MCF 10A (cell line): ENCODE results near the gene FOXQ1. TPM values are rescaled to one million over a fixed set of nuclear protein-coding genes. Genes with fewer than 3 reads are reported as not detected.
A peak's percentile ranks its signal among the peaks of the same experiment; 100 is the strongest.

ENCODE experiments used
- BruUV-seq: library from RNA; stranded (reverse); fragments of 400-500 nt; replicated peaks from 2 replicates; lab custom pipeline; 2021; lab: Mats Ljungman, UMichigan
- CTCF ChIA-PET: fragments of 300-600 bp; sonication (Branson Sonifier 250); formaldehyde crosslinking; extraction: SDS; loops from one replicate; lab custom pipeline; 2021; ENCODE audit warnings: antibody characterized with exemption, inconsistent platforms; lab: Yijun Ruan, JAX
- POLR2A ChIA-PET: fragments of 300-600, 350-650 bp; sonication (Branson Sonifier 250); formaldehyde crosslinking; extraction: SDS; loops from one replicate; lab custom pipeline; 2020; ENCODE audit warnings: antibody characterized with exemption, inconsistent platforms; lab: Yijun Ruan, JAX
- DNase-seq: peaks from one replicate; pipeline ENCODE4 v3.0.0-alpha.2; 2018; ENCODE audit not compliant: unreplicated experiment
- H3K27ac Mint-ChIP-seq: one replicate; pipeline ENCODE4 v1.8.0; 2022; ENCODE audit warnings: mild to moderate bottlenecking, low read depth, mixed read lengths; ENCODE audit not compliant: unreplicated experiment
- H3K27me3 Mint-ChIP-seq: one replicate; pipeline ENCODE4 v1.8.0; 2022; ENCODE audit warnings: mixed read lengths; ENCODE audit not compliant: insufficient read depth, unreplicated experiment
- H3K36me3 Mint-ChIP-seq: one replicate; pipeline ENCODE4 v1.8.0; 2022; ENCODE audit warnings: mild to moderate bottlenecking, moderate library complexity, mixed read lengths; ENCODE audit not compliant: insufficient read depth, unreplicated experiment
- H3K4me1 Mint-ChIP-seq: one replicate; pipeline ENCODE4 v1.8.0; 2022; ENCODE audit warnings: mixed read lengths; ENCODE audit not compliant: insufficient read depth, unreplicated experiment
- H3K4me3 Mint-ChIP-seq: one replicate; pipeline ENCODE4 v1.8.0; 2022; ENCODE audit warnings: mild to moderate bottlenecking, moderate library complexity, mixed read lengths; ENCODE audit not compliant: unreplicated experiment
- H3K9me3 Mint-ChIP-seq: one replicate; pipeline ENCODE4 v1.8.0; 2022; ENCODE audit warnings: mixed read lengths; ENCODE audit not compliant: unreplicated experiment
- intact Hi-C: fragments of 100-400 bp; cut with micrococcal nuclease; formaldehyde crosslinking; loops from 2 replicates; pipeline ENCODE4 v1.14.1; 2022
- total RNA-seq: library from RNA; stranded (reverse); gene quantifications from 2 replicates; pipeline ENCODE4 v1.2.3, GENCODE V29; 2022
- TF ChIP-seq, protein P1 (sequence below): fragments of 200-600 bp; IDR thresholded peaks from one replicate; pipeline ENCODE4 v1.8.0; 2022; ENCODE audit warnings: antibody characterized with exemption, mild to moderate bottlenecking; ENCODE audit not compliant: unreplicated experiment

FOXQ1 gene
- total RNA-seq, 1 experiment from 2014 or later = 5.6 TPM

DNA sequence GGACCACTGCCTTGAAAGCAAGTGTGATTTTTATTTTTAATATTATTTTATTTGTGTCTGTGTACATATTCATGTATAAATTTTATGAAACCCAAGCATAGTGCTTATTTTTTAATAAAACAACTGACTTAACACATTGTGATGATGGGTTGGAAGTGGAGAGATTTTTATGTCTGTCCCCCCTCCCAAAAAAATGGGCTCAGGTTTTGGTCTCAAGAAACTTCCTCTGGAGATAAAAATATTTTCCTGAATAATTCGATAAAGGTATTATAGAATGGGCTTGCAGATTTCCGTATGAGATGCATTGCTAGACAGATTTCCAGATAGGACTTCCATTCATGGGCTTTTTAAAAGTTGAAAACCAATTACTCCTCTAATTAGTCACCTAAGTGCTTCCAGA, 2.7 kb downstream of the FOXQ1 start:
- no peaks in the 10 kb centered on the region for H3K27me3 Mint-ChIP-seq
- DNase-seq = no peak
- TF ChIP-seq, protein P1, sequence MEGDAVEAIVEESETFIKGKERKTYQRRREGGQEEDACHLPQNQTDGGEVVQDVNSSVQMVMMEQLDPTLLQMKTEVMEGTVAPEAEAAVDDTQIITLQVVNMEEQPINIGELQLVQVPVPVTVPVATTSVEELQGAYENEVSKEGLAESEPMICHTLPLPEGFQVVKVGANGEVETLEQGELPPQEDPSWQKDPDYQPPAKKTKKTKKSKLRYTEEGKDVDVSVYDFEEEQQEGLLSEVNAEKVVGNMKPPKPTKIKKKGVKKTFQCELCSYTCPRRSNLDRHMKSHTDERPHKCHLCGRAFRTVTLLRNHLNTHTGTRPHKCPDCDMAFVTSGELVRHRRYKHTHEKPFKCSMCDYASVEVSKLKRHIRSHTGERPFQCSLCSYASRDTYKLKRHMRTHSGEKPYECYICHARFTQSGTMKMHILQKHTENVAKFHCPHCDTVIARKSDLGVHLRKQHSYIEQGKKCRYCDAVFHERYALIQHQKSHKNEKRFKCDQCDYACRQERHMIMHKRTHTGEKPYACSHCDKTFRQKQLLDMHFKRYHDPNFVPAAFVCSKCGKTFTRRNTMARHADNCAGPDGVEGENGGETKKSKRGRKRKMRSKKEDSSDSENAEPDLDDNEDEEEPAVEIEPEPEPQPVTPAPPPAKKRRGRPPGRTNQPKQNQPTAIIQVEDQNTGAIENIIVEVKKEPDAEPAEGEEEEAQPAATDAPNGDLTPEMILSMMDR = no peak
- intact Hi-C loops = loop anchor here (5.0 to 10.0 kb wide), 2 partner anchors 182 to 230 kb away; no protein-coding TSS in a partner anchor
- no peak overlapping the region for H3K4me3 Mint-ChIP-seq
- no TSS peak for BruUV-seq
- peaks cover 10% of the 10 kb centered on the region for H3K4me1 Mint-ChIP-seq
- H3K27ac Mint-ChIP-seq = no peak overlapping the region
- ChIA-PET POLR2A (interaction anchor here (0.9 to 5.5 kb wide), 7 partner anchors 10 to 401 kb away, joined by 3 to 78 read pairs (median 4); no protein-coding TSS in a partner anchor), CTCF (interaction anchor here (1.3 to 1.8 kb wide), 3 partner anchors 9 to 402 kb away, joined by 4 to 6 read pairs (median 4); no protein-coding TSS in a partner anchor)
- H3K36me3 Mint-ChIP-seq = no peaks in the 10 kb centered on the region
- no peaks in the 10 kb centered on the region for H3K9me3 Mint-ChIP-seq

DNA sequence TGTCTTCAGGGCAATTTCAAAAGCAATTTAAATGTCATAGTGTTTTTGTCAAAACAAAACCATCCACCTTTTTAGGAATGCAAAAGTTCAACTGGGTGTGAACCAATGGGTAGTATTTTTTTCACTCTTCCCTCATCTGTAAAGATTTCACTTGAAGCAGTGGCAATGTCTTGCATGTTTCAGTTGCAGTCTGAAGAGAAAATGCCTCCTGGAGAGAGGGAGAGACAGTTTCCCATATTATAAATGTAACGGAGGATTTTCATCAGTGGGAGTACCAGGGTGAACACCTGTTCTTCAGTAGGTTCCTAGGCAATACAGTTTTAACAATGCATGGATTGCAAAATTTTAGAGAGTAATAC, 3.3 kb downstream of the FOXQ1 start:
- H3K4me3 Mint-ChIP-seq = no peak overlapping the region
- POLR2A ChIA-PET = interaction anchor here (0.5 to 5.5 kb wide), 5 partner anchors 9 to 623 kb away, joined by 4 to 78 read pairs (median 12); partner anchors contain the start of gene EXOC2
- H3K9me3 Mint-ChIP-seq = no peaks in the 10 kb centered on the region
- CTCF ChIA-PET = interaction anchor here (1.3 to 1.8 kb wide), 3 partner anchors 8 to 403 kb away, joined by 4 to 6 read pairs (median 4); no protein-coding TSS in a partner anchor
- no peaks in the 10 kb centered on the region for H3K27me3 Mint-ChIP-seq
- H3K27ac Mint-ChIP-seq = no peak overlapping the region
- intact Hi-C loops = loop anchor here (10.0 kb wide), 1 partner anchor 230 kb away; no protein-coding TSS in a partner anchor
- H3K4me1 Mint-ChIP-seq = peaks cover 10% of the 10 kb centered on the region
- TF ChIP-seq, protein P1 = no peak
- no TSS peak for BruUV-seq
- no peak for DNase-seq
- H3K36me3 Mint-ChIP-seq = no peaks in the 10 kb centered on the region

DNA sequence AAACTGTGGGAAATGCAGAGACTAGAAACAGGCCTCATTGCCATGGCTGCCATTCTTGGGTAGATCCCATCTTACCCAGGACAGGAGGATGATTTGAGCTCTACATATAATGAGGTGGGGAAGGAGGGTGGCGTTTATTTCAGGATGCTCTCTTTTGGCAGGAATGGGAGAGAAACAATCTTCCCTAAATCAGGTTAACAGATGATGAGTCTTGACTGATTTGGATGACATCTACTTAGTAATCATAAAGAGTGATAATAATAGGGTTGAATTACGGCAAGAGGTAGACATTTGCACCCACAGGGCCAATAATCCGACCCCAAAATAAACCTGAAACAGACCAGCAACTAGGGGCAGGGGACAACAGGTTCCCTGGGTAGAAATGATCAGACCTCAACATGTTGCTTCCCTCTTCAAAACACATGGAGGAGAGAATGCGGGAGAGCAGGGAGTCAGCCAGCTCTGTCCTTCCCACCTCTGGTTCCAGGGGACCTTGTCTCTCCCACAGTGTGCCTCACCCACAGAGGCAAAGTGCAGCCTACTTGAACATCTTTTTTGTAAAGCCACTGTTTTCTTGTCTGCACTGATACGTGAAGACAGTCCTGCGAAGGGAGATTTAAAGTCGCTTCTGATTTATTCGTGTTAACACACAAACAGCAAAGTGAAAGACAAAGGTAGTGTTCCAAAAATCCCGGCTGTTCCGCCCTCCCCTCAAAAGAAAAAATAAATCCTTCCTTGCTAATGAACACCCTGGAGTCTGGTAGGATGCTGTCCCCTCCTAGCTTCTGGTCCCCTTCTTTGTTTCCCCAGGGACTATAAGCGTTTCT, 3.9 kb downstream of the FOXQ1 start:
- ChIA-PET CTCF (interaction anchor here (1.6 to 1.8 kb wide), 2 partner anchors 9 to 403 kb away, joined by 4 read pairs; no protein-coding TSS in a partner anchor), POLR2A (interaction anchor here (0.5 to 5.5 kb wide), 7 partner anchors 9 to 623 kb away, joined by 4 to 78 read pairs (median 9); partner anchors contain the start of gene EXOC2)
- Mint-ChIP-seq H3K27ac (no peak overlapping the region), H3K36me3 (no peaks in the 10 kb centered on the region), H3K27me3 (no peaks in the 10 kb centered on the region), H3K9me3 (no peaks in the 10 kb centered on the region), H3K4me3 (peak overlapping the region; percentile 43), H3K4me1 (peaks cover 10% of the 10 kb centered on the region)
- intact Hi-C loops = loop anchor here (10.0 kb wide), 1 partner anchor 231 kb away; no protein-coding TSS in a partner anchor
- BruUV-seq = no TSS peak
- TF ChIP-seq, protein P1 = no peak
- no peak for DNase-seq

DNA sequence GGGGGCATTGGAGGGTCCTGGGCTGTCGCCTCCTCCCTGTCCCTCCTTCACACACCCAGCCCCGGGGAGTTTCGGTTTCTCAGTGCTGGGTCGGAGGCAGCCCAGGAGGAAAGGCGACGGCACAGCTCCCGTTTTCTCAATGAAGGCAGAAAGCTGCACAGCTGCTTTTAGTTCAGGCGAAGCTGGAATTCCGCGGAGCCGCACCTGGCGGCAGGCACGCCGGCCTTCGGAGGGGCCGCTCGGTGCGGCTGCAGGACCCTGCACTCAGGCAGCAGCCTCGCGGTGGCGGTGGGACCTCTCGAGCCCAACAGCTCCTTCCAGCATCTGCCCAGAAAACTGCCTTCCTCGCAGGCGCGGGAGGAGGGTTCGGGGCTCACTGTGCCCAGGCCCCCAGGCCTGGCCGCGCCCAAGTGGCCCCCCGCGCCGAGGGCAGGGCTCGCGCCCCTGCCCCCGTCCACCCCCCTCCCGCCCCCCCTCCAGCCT, 4.6 kb downstream of the FOXQ1 start:
- intact Hi-C loops = loop anchor here (10.0 kb wide), 1 partner anchor 232 kb away; no protein-coding TSS in a partner anchor
- TF ChIP-seq, protein P1 = no peak
- Mint-ChIP-seq H3K4me3 (peak overlapping the region; percentile 43), H3K4me1 (peaks cover 13% of the 10 kb centered on the region), H3K9me3 (no peaks in the 10 kb centered on the region), H3K27ac (no peak overlapping the region), H3K27me3 (no peaks in the 10 kb centered on the region), H3K36me3 (no peaks in the 10 kb centered on the region)
- no peak for DNase-seq
- CTCF ChIA-PET = interaction anchor here (1.8 kb wide), 1 partner anchor 9 kb away, joined by 4 read pairs; no protein-coding TSS in a partner anchor
- no TSS peak for BruUV-seq
- POLR2A ChIA-PET = interaction anchor here (0.9 to 2.9 kb wide), 3 partner anchors 9 to 228 kb away, joined by 4 to 12 read pairs (median 9); no protein-coding TSS in a partner anchor
